Measurements from ENCODE around the gene ADRB1.

ADRB1 gene

DNA sequence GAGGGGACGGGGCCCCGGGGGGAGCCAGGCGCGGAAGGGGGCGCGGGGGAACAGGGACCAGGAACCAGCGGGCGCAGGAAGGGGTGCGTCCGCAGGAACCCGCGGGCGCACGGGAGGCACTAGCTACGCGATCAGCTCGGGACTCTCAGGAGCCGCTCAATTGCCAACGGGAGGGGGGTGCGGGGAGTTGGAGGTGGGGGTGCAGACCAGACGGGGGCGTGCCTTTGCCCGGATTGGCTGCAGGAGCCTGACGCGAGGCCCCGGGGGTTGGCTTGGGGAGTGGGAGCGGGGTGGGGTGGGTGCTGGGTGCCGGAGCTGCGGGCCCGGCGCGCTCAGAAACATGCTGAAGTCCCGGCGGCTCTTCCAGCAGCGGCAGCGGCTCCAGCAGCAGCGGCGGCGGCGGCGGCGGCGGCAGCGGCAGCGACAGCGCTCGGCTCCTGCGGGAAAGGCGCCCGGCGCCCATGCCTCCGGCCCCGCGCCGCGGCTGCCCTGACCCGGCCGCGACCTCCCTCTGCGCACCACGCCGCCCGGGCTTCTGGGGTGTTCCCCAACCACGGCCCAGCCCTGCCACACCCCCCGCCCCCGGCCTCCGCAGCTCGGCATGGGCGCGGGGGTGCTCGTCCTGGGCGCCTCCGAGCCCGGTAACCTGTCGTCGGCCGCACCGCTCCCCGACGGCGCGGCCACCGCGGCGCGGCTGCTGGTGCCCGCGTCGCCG, at the start of gene ADRB1:
Gene ADRB1, plus strand, starts transcription at position 335 of the 715 bp plus-strand sequence. Its CDS starts 267 bp downstream, at position 602.
- peak; percentile 48 for DNase-seq

DNA sequence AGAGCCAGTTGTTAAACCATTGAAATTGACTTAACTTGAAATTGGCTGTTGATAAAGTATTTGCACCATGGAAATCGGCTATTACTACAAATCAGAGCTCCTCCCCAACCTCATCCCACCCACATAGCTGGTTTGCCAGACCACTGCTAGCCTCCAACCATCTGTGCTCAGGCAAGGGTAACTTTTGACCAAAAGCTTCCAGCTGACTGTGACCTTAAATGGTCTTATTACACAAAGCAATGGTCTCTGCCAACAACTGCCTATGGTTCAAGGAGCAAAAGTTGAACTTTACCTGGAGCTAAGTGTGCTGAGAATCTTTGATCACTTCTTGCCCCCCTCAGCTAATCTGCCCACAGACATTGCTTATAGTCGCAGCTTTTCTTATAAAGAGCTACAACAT, 48.5 kb upstream of the ADRB1 start:
- no peak for DNase-seq

DNA sequence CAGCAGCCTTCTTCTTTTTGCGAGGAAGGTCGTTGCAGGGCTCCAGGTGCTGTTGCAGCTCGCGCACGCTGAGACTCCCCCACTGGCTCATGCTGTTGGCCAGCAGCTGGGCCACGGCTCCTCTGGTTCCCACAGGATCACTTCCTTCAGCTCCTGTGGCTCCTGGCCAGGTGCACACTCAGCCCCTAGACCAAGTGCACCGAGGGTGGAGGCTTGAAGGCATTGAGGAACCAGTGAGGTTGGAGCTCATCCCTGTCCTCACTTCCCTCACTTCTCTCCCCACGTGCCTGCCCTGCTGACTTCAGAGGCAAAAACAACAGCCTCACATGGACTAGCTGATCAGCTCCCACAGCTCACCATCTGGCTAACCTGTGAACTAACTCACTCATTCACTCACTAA, 46.2 kb upstream of the ADRB1 start:
- no peak for DNase-seq

DNA sequence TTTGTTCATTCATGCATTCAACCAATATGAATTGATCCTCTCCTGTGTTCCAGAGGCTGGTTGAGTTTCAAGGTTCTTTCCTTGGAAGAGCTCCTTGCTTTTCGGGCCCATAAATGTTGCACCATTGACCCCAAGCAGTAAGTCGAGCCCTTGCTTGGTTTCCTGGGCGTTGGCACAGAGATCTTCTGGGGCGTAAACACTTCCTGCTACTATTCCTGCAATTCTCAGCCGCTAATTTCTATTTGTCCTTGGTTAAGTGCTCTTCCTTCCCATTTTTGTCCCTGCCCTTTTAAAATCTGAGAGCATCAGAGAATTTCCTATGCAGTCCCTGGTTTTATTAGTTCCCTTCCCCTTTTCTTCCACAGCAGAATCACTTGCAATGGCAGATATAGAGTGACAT, 44.1 kb upstream of the ADRB1 start:
- DNase-seq: no peak

DNA sequence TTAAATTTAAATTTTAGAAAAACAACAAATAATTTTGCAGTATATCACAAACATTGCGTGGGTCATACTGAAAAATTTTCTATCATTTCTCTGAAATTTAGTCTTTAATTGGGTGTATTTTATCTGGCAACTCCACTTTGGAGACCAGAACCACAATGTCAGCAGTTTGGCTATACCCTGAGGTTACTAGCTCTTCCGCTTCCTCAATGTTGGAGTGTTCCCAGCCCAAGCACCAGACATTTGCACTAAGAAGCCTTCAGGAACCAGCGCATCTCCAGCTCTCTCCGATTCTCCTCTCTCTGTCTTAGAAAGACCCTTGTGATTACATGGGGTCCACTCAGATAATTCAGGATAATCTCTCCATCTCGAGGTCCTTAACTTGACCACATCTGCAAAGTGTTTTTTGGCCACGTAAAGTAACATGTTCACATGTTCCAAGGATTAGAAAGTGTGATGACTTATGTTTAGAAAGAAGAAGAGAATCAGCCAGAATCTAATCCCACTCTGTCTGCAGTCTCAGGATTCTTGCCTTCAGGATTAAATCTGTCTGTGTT, 43.1 kb upstream of the ADRB1 start:
- DNase-seq: no peak

DNA sequence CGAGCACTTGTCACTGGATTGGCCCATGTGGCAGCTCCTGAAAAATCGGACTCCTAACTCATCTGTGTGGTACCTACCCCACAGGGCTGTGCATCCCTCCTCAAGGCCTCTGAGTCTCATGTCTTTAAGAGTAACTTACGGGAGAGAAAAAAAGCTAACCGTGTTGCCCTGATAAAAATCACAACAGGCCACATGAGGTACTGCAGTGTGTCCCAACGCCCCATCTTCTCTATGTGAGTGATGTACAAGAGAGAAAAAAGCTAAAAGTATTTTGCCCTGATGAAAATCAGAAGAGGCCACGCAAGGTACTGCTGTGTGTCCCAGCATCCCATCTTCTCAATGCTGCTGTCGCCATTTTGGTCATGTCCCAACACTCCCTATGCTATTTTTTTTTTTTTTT, 41.2 kb upstream of the ADRB1 start:
- DNase-seq: no peak

DNA sequence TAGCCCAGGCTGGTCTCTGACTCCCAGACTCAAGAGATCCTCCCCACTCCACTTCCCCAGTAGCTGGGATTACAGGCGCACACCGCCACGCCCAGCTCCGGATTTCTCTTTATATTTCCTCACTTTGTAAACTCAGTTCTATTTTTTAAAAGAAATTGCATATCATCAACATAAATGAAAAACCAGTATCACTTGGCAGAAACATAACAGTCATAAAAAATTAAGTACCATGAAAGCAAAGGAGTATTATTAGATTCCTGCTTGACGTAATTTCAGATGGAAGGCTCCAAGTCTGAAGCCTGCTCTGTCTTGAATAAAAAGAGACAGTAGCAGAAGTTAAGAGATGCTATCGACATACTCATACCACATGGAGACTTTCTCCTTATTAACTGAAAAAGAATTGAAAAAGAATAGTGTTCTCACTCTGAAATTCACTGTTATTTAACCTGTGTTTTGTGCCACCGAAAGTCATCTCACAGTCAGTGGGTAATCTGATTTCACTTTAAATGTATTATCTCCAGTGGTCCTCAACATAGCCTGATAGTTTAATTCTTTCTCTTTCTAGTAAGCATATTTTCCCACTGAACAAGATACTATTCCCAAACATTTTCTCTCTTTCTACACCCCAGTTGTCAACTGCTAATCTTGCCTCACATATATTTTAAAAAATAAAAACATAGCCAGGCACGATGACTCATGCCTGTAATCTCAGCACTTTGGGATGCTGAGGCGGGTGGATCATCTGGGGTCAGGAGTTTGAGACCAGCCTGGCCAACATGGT, 40.3 kb upstream of the ADRB1 start:
- no peak for DNase-seq

DNA sequence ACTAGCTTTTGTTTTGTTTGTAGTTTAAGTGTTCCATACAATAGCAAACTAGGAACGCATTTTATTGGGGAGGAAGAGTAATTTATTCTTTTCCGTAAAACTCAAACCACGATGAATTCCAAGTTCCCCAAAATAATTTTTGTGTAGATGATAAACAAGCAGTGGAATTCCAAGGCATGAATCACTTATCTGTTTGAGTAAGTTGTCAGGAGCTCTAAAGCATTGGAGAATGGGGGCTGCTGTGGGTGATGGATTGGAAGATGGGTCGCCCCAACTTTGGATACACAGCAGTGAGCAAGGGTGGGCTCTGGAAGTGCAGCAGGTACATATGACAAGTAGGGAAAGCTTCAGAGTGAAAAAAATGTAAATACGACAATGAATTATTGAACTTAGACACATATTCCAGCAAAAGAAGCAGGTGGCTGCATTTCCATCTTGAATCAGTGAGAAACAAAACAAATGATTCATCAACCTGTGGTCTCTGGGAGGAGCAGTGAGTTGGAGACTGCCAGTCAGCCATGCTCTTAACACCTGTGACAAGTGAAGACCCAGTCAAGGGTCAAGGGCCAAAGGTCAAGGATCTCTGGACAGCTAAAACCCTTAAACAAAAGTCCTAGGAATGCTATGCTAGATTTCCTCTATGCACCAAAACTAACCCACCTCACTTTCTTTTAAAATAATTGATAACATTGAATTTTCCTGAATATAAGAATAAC, 34.2 kb upstream of the ADRB1 start:
- DNase-seq: no peak

DNA sequence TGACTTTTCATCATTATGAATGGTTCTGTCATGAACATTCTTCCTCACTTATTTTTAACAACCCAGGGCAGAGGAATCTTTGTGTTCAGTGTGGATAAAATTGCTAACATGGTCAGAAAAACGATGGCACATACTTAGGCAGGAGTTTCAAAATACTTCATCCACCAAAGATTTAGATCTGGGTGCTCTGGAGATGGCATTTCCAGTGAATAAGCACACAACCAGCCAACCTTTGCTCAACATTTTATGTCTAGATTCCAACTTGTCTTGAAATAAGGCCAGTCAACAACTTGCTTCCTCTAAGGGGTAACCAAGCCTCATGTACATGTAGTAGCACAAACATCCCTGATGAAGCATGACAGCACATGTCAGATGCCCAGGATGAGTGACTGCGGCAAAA, 33.4 kb upstream of the ADRB1 start:
- DNase-seq: no peak

DNA sequence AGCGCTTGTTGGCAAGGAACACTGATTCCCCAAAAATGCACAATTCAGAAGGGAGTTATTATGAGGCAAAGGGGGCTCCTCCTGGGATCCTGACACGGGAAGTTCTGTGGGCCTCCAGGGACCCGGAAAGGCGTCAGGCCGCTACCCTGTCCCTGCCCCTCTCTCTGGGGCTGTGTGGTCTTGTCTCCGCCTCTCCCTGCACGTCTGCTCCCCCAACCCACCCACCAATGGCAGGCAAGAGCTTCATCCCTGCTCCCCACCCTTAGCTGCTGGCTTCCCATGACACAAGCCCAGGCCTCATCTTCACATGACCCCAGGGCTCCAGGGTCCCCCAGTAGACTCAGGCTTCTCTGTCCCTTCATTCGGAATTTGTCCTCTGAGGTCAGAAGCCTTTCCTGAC, 31.0 kb upstream of the ADRB1 start:
- DNase-seq: no peak

DNA sequence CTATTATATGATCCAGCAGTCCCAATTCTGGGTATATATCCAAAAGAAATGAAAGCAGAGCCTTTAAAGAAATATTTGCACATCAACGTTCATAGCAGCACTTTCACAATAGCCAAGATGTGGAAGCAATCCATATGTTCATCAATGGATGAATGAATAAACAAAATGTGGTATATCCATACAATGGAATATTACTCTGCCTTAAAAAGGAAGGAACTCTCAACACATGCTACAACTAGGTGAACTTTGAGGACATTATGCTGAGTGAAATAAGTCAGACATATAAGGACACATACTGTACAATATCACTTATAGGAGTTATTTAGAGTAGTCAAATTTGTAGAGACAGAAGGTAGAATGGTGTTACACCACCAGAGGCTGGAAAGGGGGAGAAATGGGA, 28.0 kb upstream of the ADRB1 start:
- DNase-seq: no peak

DNA sequence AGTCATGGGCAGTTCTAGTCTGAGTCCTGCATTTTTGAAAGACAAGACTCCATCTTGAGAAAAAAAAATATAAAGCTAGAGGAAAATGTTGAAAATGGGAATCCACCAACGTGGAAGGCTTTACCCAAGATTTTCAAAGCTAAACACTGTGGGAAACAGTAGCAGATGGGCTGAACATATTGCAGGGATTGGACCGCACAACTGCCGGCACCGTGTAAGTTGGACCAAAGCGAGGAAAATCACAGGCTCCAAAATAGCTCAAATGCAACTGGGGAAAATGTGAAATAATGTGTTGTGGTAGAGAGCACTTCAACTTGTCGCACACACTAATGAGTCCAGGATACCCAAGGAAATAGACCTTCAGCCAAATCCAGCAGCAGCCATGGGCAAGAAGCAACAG, 26.4 kb upstream of the ADRB1 start:
- no peak for DNase-seq

DNA sequence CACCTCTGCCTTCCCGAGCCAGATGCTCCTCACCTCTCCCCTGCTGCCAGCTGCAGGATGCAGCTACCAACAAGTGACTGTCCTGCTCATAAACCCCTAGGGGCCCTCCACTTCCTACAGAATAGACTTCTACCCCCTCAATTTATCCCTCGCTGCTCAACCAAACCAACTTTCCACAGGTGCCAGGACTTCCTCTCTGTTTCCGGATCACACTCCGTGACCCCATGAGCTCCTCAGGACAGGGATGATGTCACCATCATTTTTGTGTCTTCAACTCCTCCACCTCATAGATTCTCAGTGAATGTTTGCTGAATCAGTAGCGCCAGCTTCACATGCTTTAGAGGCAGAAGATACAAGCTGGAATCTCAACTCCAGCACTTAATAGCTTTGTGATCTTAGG, 25.8 kb upstream of the ADRB1 start:
- DNase-seq: no peak

DNA sequence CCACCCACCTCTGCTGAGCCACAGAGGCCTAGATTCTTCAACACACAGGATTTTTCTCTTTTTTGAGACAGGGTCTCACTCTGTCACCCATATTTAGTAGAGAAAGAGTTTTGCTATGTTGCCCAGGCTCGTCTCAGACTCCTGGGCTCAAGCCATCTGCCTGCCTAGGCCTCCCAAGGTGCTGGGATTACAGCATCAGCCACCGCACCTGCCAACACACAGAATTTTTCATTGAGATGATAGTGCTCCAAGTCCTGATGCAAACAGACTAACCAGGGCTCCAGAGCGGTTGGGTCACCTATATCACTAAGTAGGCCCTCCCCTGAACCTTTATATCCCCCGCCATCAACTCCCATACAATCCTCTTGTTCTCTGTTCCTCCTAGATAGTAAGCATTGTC, 24.4 kb upstream of the ADRB1 start:
- no peak for DNase-seq

DNA sequence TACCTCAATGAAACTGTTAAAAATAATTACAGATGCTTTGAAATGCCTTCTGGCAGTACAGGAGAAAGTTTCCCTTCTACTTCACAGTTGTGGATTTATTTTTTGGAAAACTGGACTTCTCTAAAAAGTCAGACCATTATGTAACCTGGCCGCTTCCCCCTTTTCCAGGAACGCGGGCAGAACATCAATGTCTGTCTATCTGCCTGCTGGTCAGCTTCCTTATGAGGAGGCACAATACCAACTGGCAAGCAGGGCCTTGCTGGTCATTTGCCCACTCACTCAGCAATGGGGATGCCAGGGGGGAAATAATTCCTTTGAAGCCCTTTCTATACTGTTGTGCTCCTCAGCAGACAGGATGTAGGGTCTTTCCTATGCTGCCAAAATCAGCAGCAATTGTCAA, 22.5 kb upstream of the ADRB1 start:
- no peak for DNase-seq

DNA sequence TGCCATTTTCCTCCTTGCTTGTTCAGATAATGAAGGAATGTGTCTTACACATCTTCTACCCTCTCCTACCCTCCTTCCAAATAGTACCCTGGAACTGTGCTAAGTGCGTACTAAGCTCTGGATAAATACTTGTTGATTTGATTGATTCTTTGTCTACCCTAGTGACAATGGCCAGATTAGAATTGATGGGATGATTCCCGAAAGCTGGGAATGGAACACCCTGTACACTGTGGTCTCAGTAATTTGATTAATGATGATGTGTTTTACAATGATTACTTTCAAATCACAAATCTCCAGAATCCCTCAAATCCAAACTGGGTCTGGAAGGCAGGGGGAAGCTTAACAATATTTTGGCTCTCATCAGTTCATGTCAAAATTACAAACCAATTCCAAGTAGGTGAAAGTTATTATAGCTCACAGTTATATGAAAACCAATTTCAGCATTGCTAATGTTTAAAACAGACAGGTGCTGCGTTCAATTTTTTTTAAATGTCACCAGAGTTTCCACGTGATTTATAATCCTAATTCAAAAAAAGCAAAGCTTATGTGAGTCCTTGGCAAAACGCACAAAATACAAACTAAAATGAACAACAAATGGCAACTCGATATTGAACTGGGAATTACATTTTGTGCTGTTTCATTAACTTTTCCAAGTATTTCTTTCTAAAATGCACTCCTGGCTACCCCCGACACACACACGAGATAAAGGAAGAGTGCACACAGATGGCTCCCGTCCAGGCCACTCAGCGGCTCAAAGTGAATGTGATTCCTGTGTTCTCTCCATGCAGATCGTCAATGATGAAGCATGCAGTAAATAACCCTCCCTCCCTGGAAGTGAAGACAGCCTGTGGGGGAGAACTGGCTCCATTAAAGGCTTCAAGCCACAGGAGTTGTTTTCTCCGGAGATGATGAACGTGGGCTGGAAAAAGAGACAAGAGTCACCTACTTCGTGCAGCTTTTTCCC, 21.7 kb upstream of the ADRB1 start:
- DNase-seq: no peak

DNA sequence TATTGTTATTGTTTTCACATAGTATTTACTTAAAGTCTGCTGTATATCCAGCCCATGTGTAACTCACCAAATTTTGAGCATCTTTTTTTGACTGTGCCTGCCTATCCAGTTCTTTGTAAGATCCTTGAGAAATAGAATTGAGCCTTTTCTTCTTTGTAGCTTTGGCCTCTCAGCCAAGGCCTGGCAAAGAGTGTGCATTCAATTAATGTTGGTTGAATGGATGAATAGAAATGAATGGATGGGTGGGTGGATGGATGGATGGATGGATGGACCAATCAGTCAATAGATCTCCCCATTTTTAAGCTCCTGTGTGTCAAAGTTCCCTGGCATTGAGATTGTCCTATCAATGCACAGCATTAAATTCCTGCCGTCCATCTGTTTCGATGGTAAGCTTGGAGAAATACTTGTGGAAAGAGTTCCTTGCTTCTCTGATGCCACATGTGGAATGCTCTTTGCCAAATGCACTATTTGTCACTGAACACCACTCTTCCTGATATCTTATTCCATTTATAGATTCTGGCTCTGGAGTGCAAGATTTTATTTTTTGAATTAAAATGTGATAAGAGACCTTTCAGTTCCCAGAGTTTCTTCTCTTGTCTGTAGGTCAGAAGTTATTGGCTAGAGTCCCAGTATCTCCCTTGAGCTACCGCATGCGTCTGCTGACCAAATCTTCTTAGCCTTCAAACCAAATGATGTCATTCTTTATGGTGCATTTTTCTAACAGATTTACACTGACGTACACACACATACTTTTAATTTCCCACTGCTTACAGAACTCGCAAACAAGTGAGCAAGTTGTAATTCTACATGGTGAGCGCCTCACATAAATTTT, 20.7 kb upstream of the ADRB1 start:
- DNase-seq: no peak

DNA sequence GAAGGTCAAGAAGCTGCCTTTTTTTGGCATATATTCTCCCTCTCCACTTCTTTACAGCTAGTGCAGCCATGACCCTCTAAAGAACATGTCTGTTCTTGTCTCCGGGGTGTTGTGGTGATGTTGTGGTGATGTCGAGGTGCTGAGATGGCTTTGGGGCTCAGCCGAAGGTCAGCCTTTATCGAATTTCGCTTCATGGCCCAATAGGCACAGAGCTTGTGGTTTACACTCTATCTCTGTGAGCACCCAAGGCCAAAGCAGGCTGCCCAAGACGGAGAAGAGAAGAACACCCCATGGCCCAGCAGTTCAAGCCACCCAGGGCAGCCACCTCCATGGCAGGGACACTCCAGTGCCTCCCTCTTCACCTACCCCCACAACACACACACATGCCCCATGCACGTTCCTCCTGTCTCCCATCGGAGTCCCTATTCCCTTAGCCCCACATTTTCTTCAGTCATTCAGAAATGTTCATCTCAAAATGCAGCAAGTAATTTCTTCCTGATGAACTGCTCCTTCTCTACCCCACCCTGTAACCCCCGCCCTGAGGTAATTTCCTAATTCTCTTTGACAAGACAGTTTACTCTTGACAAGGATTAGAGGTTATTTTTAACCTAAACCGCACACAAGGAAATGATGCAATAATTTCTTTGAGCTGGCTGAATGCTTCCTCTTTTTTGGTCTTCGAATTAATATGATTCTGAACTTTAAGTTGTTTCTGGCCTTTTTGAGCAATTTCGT, 18.6 kb upstream of the ADRB1 start:
- DNase-seq: no peak

DNA sequence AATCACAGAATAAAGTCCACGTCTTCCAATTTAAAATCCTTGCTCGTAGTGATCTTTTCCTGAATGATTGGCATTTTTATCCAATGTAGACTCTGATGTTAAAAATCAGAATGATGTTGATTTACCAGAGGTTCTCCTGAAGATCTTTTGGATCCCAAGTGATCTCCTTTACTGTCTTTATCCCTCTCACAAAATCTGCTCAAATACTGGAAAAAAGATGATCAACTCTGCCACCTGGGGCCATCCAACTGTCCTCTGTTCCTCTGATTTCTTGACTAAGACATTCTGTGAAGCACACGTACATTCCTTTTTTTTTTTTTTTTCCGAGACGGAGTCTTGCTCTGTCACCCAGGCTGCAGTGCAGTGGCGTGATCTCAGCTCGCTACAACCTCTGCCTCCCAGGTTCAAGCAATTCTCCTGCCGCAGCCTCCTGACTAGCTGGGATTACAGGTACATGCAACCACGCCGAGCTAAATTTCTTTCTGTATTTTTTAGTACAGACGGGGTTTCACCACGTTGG, 18.0 kb upstream of the ADRB1 start:
- no peak for DNase-seq

Data from T1000 (cell line).